Measurements from ENCODE around the gene VMP1. TPM values are rescaled to one million over a fixed set of nuclear protein-coding genes. Genes with fewer than 3 reads are reported as not detected.

The VMP1 gene
- total and polyA plus RNA-seq, 2 of the 13 experiments (the other 11 are each of a cell fraction or from before 2014, with no cell fraction given) = 186 to 271 TPM

- TF ChIP-seq AKNA (CRISPR knock-in tag; IDR thresholded peaks at IDR 0.05; ENCODE audit: borderline replicate concordance) = peak; percentile 20; the same call in 1 of the 2 replicates
- TF ChIP-seq TMF1 (CRISPR knock-in tag; IDR thresholded peaks at IDR 0.05; ENCODE audit: low read depth) = no peak
- no peak; the same call in 1 of the 2 replicates for TF ChIP-seq CAMTA2 (CRISPR knock-in tag; IDR thresholded peaks at IDR 0.05; ENCODE audit: borderline replicate concordance)
- peak in 1 of 2 experiments; percentile 78; a peak in 2 of 4 replicates for TF ChIP-seq KLF16 (CRISPR knock-in tag; IDR thresholded peaks at IDR 0.05)
- TF ChIP-seq SMARCC2 (IDR thresholded peaks at IDR 0.05) = peak; percentile 76
- no peak; the same call in none of the 2 replicates for TF ChIP-seq RFXANK (CRISPR knock-in tag; IDR thresholded peaks at IDR 0.05)
- peak; percentile 68 for TF ChIP-seq ZNF687 (CRISPR knock-in tag; IDR thresholded peaks at IDR 0.05)
- no peak for TF ChIP-seq ZBTB20 (CRISPR knock-in tag; IDR thresholded peaks at IDR 0.05; ENCODE audit: borderline replicate concordance, low read depth)
- no peak for TF ChIP-seq ZFP41 (CRISPR knock-in tag; IDR thresholded peaks at IDR 0.05; ENCODE audit: borderline replicate concordance)
- TF ChIP-seq FOXP4 (CRISPR knock-in tag; IDR thresholded peaks at IDR 0.05) = peak; percentile 47; the same call in 1 of the 2 replicates
- no peak; the same call in none of the 2 replicates for TF ChIP-seq JUN (CRISPR knock-in tag; IDR thresholded peaks at IDR 0.05)
- TF ChIP-seq ZNF672 (CRISPR knock-in tag; IDR thresholded peaks at IDR 0.05) = no peak
- no peak; the same call in 1 of the 2 replicates for TF ChIP-seq MTERF4 (CRISPR knock-in tag; IDR thresholded peaks at IDR 0.05)
- TF ChIP-seq ZNF362 (CRISPR knock-in tag; IDR thresholded peaks at IDR 0.05; ENCODE audit: borderline replicate concordance) = peak; percentile 83; the same call in 1 of the 2 replicates
These were observed 135.6 kb downstream of the VMP1 start (continued) for GRCh38 chr17:59842901-59843652.
